ENCODE measurements around the gene PXDN.

DNA sequence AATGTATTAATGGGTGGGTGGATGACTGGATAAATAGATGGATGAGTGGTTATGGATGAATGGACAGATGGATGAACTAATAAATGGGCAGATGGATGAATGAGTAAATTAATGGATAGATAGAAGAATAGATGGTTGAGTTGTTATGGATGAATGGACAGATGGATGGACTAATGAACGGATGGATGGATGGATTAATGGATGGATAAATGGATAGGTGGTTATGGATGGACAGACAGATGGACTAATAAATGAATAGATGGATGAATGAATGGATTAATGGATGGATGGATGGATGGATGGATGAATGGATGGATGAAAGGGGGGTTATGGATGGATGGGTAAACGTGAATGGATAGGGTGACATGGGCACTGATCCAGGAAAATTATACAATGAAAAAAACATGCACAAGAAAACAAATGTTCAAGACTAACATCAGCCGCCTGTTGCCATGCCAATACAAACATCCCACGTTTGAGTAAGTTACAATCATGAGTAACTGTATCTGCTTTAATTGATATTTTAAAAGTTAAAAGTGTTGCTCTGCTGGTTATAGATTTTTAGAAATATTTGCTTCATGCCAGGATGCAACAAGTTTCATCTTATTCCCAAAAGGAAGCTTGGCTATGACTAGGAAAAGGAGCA, 20.8 kb downstream of the PXDN start:
- no peak for TF ChIP-seq EZH2 (IDR thresholded peaks at IDR 0.05)
- TF ChIP-seq POLR2AphosphoS5 (IDR thresholded peaks at IDR 0.05; ENCODE audit: borderline replicate concordance, low read depth, low read length) = no peak
- TF ChIP-seq FOXP2 (optimal IDR thresholded peaks at IDR 0.05; ENCODE audit: control extremely low read depth, extremely low read length, insufficient read depth) = no peak
